Body of pancreas (tissue), 4 donors: ENCODE measurements around the gene SBF2. TPM values are rescaled to one million over a fixed set of nuclear protein-coding genes. Genes with fewer than 3 reads are reported as not detected.

ENCODE experiments used
- ATAC-seq: fragments of 150-250 bp; one replicate; pipeline ENCODE4 v1.9.1; 2016
- DNase-seq, 4 donors: peaks; one replicate each; pipeline ENCODE4 v3.0.0-alpha.2; 2019
- H3K27ac ChIP-seq, 4 donors: fragments of 200-600 bp; sonication (generic); 1 replicate in 3 of 4; 2 replicates in 1 of 4; pipeline versions ENCODE4 v1.5.1 to v1.6.1; 2016 to 2019; ENCODE audit warnings: mild to moderate bottlenecking in 1 of 4, mixed read lengths in 1 of 4, moderate library complexity in 1 of 4
- H3K27me3 ChIP-seq, 2 donors: fragments of 200-600 bp; sonication (generic); one replicate each; pipeline ENCODE4 v1.6.0; 2016; ENCODE audit warnings: mild to moderate bottlenecking in 1 of 2
- H3K36me3 ChIP-seq, 2 donors: fragments of 200-600 bp; sonication (generic); replicated peaks in 1 of 2; 2 replicates each; pipeline ENCODE4 v1.5.1; 2016; ENCODE audit warnings: low read depth in 2 of 2; ENCODE audit not compliant: insufficient read depth in 1 of 2
- H3K4me1 ChIP-seq: fragments of 200-600 bp; sonication (generic); one replicate; pipeline ENCODE4 v1.6.0; 2016
- H3K4me3 ChIP-seq, 2 donors: fragments of 200-600 bp; sonication (generic); 1 replicate in 1 of 2; 2 replicates in 1 of 2; pipeline ENCODE4 v1.5.1; 2016 to 2019
- H3K9me3 ChIP-seq, 3 donors: fragments of 200-600 bp; sonication (generic); 1 replicate in 2 of 3; 2 replicates in 1 of 3; pipeline ENCODE4 v1.5.1; 2016
- POLR2A ChIP-seq, 3 donors: fragments of 450-650 bp; IDR thresholded peaks; one replicate each; pipeline ENCODE4 v1.6.1; 2016; ENCODE audit warnings: antibody characterized with exemption in 3 of 3, mild to moderate bottlenecking in 2 of 3
- WGBS, 2 donors: methylation state at CpG; one replicate each; pipeline ENCODE4 v1.1.5; 2017; 5-methylcytosine and 5-hydroxymethylcytosine counted together
- intact Hi-C: fragments of 100-400 bp; cut with DNase I; formaldehyde crosslinking; loops from one replicate; pipeline ENCODE4 v1.15.1; 2023
- total RNA-seq, 2 donors: library from RNA; depleted of rRNA; stranded (reverse); fragments of >200 nt; gene quantifications; one replicate each; pipeline ENCODE4 v1.1.0, GENCODE V29; 2016
- TF ChIP-seq, protein P1 (sequence below), 7 experiments: fragments of 450-650 bp in 4 of 7; fragments of 200-600 bp in 3 of 7; sonication (generic) in 3 of 7; IDR thresholded peaks; one replicate each; pipeline ENCODE4 v1.5.1; 2016 to 2019; ENCODE audit warnings: antibody characterized with exemption in 7 of 7

Gene SBF2
- total RNA-seq, 2 donors from 2014 or later, result 23.6 to 38.9 TPM

DNA sequence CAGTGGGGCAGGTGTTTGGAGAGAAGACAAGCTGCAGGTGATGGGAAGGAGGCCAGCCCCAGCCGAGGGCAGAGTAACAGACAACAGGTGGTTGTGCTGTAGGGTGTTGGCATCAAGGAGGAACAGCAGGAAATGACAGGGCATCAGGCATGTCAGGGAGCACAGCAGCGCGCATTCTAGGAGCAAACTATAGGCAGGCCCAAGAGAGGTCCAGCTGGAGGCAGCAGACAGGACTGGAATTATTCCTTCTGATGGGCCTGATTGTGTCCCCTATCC lies 24.4 kb upstream of the SBF2 start:
- Histone ChIP-seq H3K27ac (no peak overlapping the region), H3K36me3 (no peaks in the 10 kb centered on the region), H3K4me3 (no peak overlapping the region), H3K27me3 (no peaks in the 10 kb centered on the region), H3K4me1 (peaks cover 12% of the 10 kb centered on the region), H3K9me3 (no peaks in the 10 kb centered on the region)
- intact Hi-C loops, result loop anchor here (10.0 kb wide), 1 partner anchor 554 kb away; no protein-coding TSS in a partner anchor
- WGBS, 2 donors, result 37 to 62% methylated on average over 3 of the region's 3 CpGs
- ATAC-seq (no peak), DNase-seq (peak in 1 of 4 donors; percentile 36)
- no peak for TF ChIP-seq POLR2A (IDR thresholded peaks at IDR 0.05)
- TF ChIP-seq, protein P1, sequence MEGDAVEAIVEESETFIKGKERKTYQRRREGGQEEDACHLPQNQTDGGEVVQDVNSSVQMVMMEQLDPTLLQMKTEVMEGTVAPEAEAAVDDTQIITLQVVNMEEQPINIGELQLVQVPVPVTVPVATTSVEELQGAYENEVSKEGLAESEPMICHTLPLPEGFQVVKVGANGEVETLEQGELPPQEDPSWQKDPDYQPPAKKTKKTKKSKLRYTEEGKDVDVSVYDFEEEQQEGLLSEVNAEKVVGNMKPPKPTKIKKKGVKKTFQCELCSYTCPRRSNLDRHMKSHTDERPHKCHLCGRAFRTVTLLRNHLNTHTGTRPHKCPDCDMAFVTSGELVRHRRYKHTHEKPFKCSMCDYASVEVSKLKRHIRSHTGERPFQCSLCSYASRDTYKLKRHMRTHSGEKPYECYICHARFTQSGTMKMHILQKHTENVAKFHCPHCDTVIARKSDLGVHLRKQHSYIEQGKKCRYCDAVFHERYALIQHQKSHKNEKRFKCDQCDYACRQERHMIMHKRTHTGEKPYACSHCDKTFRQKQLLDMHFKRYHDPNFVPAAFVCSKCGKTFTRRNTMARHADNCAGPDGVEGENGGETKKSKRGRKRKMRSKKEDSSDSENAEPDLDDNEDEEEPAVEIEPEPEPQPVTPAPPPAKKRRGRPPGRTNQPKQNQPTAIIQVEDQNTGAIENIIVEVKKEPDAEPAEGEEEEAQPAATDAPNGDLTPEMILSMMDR (IDR thresholded peaks at IDR 0.05), result no peak

DNA sequence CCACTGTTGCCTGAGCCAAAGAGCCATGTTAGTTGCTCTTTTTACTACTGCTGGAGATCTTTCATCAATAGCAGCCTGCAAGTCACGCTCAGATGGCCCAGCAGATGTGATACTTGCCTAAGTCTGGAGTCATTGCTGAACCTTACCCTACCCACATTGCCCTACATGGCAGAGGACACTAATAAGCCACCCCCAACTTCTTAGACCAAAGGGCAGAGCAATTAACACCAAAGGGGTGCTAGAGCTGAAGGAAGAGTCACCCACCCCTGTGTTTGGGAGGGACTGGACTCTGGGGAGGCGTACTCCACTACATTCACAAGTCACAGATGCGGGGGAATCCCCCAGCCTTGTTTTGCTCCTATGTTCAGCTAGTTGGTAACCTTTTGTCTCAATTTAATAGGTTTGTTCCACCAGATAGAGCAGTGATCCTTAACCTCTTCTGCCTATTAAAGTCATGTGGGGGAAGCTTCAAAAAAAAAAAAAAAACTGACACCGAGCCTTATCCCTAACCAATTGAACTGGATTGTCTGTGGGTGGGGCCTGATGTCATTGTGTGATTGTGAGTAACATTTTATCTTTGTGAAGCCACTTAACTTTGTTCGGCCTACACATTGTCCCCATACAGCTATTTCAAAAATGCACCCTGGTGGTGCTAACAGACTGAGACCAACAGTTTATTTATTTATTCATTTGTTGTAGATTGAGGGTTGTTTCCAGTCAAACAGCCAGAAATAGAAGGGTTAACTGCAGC lies 23.9 kb upstream of the SBF2 start:
- WGBS, 2 donors, result 82 to 86% methylated on average over 5 of the region's 5 CpGs
- ATAC-seq (no peak), DNase-seq (no peak)
- Histone ChIP-seq H3K4me1 (peaks cover 8% of the 10 kb centered on the region), H3K36me3 (no peaks in the 10 kb centered on the region), H3K4me3 (no peak overlapping the region), H3K27ac (no peak overlapping the region), H3K9me3 (no peaks in the 10 kb centered on the region), H3K27me3 (no peaks in the 10 kb centered on the region)
- no peak for TF ChIP-seq POLR2A (IDR thresholded peaks at IDR 0.05)
- TF ChIP-seq, protein P1 (IDR thresholded peaks at IDR 0.05), result no peak
- intact Hi-C loops, result loop anchor here (10.0 kb wide), 1 partner anchor 553 kb away; no protein-coding TSS in a partner anchor

DNA sequence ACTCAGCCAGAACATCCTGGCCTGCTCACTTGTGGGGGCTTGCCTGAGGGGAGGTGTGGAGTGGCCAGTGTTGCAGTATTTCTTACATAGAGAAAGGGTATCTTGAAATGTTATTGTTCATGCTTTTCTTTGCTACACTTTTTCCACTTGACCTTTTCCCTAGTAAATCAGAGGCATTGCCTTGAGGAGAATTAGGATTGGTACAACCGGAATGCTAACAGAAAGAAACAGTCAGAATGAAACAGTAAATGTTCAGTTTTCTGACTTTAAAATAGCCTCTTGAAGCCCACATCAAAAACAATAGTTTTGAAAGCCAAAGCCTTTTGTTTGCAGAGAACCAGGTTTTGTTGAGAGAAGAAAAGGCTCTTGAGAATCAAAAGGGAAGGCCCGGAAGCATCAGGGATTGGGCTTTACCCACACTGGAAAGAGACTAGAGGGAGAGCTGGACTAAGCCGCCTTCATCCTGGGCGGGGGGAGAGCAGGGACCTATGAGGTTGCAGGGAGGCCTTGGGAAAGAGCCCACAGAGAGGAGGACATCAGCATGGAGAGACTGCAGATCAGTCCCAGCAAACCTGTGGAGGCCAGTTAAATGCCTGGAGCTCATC lies 23.2 kb upstream of the SBF2 start:
- TF ChIP-seq, protein P1 (IDR thresholded peaks at IDR 0.05), result no peak
- no peak for TF ChIP-seq POLR2A (IDR thresholded peaks at IDR 0.05)
- H3K4me1 ChIP-seq, result peaks cover 1% of the 10 kb centered on the region
- no peaks in the 10 kb centered on the region for H3K36me3 ChIP-seq
- H3K4me3 ChIP-seq, result no peak overlapping the region
- DNase-seq (no peak), ATAC-seq (no peak)
- no peaks in the 10 kb centered on the region for H3K27me3 ChIP-seq
- H3K27ac ChIP-seq, result no peak overlapping the region
- WGBS, 2 donors, result 93 to 94% methylated on average over 4 of the region's 4 CpGs
- no peaks in the 10 kb centered on the region for H3K9me3 ChIP-seq
- intact Hi-C loops, result loop anchor here (10.0 kb wide), 1 partner anchor 552 kb away; no protein-coding TSS in a partner anchor

DNA sequence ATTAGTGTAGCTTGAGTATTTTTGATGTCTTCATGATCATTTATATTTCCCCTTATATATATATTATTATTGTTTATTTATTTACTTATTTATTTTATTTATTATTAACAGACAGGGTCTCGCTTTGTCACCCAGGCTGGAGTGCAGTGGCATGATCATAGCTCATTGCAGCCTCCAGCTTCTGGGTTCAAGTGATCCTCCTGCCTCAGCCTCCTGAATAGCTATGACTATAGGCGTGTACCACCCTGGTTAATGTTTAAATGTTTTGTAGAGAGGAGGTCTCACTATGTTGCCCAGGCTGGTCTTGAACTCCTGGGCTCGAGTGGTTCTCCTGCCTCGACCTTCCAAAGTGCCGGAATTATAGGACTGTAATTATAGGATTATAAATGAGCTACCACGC lies 21.1 kb upstream of the SBF2 start:
- Histone ChIP-seq H3K27ac (no peak overlapping the region), H3K4me1 (peaks cover 3% of the 10 kb centered on the region), H3K36me3 (no peaks in the 10 kb centered on the region), H3K9me3 (no peaks in the 10 kb centered on the region), H3K27me3 (no peaks in the 10 kb centered on the region), H3K4me3 (no peak overlapping the region)
- ATAC-seq (no peak), DNase-seq (no peak)
- no peak for TF ChIP-seq POLR2A (IDR thresholded peaks at IDR 0.05)
- TF ChIP-seq, protein P1 (IDR thresholded peaks at IDR 0.05), result no peak
- intact Hi-C loops, result loop anchor here (10.0 kb wide), 1 partner anchor 550 kb away; no protein-coding TSS in a partner anchor
- 72 to 80% methylated on average over 6 of the region's 6 CpGs for WGBS, 2 donors
